Neural cell (in vitro differentiated cells): ENCODE data around the gene KIRREL2. TPM values are rescaled to one million over a fixed set of nuclear protein-coding genes. Genes with fewer than 3 reads are reported as not detected.
"Not testable (repeated sequence)": the region's sequence is repeated elsewhere in the genome, so short reads cannot be mapped to it uniquely, and the experiment has no call there.

Experiments
- H2AFZ ChIP-seq: fragments of 200-600, 300-800 bp; sonication (generic), shearing (Covaris generic); 2 replicates; pipeline ENCODE4 v1.6.0; 2014; ENCODE audit warnings: low read depth, mild to moderate bottlenecking, antibody characterized with exemption, low read length, moderate library complexity
- H3F3A ChIP-seq: fragments of 200-600 bp; shearing (Covaris generic); 2 replicates; pipeline ENCODE4 v1.6.1; 2016; ENCODE audit warnings: mild to moderate bottlenecking, moderate library complexity, mixed read lengths, antibody characterized with exemption, low read length; ENCODE audit not compliant: insufficient read depth, poor library complexity, severe bottlenecking
- H3K27ac ChIP-seq: fragments of 200-600, 300-800 bp; sonication (generic), shearing (Covaris generic); 2 replicates; pipeline ENCODE4 v1.5.1; 2014; ENCODE audit warnings: mild to moderate bottlenecking, low read length, moderate library complexity
- H3K27me3 ChIP-seq: fragments of 300-800, 200-600 bp; sonication (generic), shearing (Covaris generic); 2 replicates; pipeline ENCODE4 v1.6.0; 2014; ENCODE audit warnings: mild to moderate bottlenecking, low read depth, low read length, moderate library complexity; ENCODE audit not compliant: insufficient read depth
- H3K36me3 ChIP-seq: fragments of 300-800, 200-600 bp; sonication (generic), shearing (Covaris generic); 2 replicates; pipeline ENCODE4 v1.5.1; 2014; ENCODE audit warnings: mild to moderate bottlenecking, antibody characterized with exemption, low read length, moderate library complexity; ENCODE audit not compliant: insufficient read depth
- H3K4me2 ChIP-seq: fragments of 300-800, 200-600 bp; sonication (generic), shearing (Covaris generic); 2 replicates; pipeline ENCODE4 v1.6.0; 2014; ENCODE audit warnings: mild to moderate bottlenecking, low read length
- H3K4me3 ChIP-seq: fragments of 300-800, 200-600 bp; sonication (generic), shearing (Covaris generic); 2 replicates; pipeline ENCODE4 v1.5.1; 2014; ENCODE audit warnings: mild to moderate bottlenecking, low read length, moderate library complexity
- H3K79me2 ChIP-seq: fragments of 200-600 bp; shearing (Covaris generic); replicated peaks from 2 replicates; pipeline ENCODE4 v1.6.0; 2014; ENCODE audit warnings: mild to moderate bottlenecking, low read length, moderate library complexity; ENCODE audit not compliant: insufficient read depth
- H3K9ac ChIP-seq: fragments of 300-800, 200-600 bp; sonication (generic), shearing (Covaris generic); 2 replicates; pipeline ENCODE4 v1.6.1; 2016; ENCODE audit warnings: mild to moderate bottlenecking, low read length, mixed read lengths
- H3K9me2 ChIP-seq: fragments of 200-600 bp; shearing (Covaris generic); 2 replicates; pipeline ENCODE4 v1.6.1; 2016; ENCODE audit warnings: mild to moderate bottlenecking, low read length, mixed read lengths; ENCODE audit not compliant: insufficient read depth
- H3K9me3 ChIP-seq: fragments of 200-600, 300-800 bp; sonication (generic), shearing (Covaris generic); 2 replicates; pipeline ENCODE4 v1.6.1; 2016; ENCODE audit warnings: mild to moderate bottlenecking, mixed run types, low read length, moderate library complexity, mixed read lengths
- H4K20me1 ChIP-seq: fragments of 200-600 bp; shearing (Covaris generic); 2 replicates; pipeline ENCODE4 v1.6.1; 2016; ENCODE audit warnings: mild to moderate bottlenecking, mixed run types; ENCODE audit not compliant: insufficient read depth
- CTCF ChIP-seq: fragments of 450-650 bp; IDR thresholded peaks from 2 replicates; pipeline ENCODE4 v1.5.1; 2014; ENCODE audit warnings: antibody characterized with exemption, mild to moderate bottlenecking, moderate library complexity; ENCODE audit not compliant: poor library complexity, severe bottlenecking
- EP300 ChIP-seq: fragments of 450-650 bp; conservative IDR thresholded peaks from 2 replicates; pipeline ENCODE4 v1.6.1; 2014; ENCODE audit warnings: antibody characterized with exemption, mild to moderate bottlenecking, moderate library complexity; ENCODE audit not compliant: poor library complexity, severe bottlenecking
- EZH2 ChIP-seq: fragments of 200-600, 300-800 bp; shearing (Covaris generic), sonication (generic); IDR thresholded peaks from 2 replicates; pipeline ENCODE4 v1.6.1; 2014; ENCODE audit warnings: antibody characterized with exemption, low read length, borderline replicate concordance, mild to moderate bottlenecking; ENCODE audit not compliant: insufficient read depth, poor library complexity, severe bottlenecking
- MXI1 ChIP-seq: fragments of 450-650 bp; conservative IDR thresholded peaks from 2 replicates; pipeline ENCODE4 v1.6.1; 2014; ENCODE audit warnings: antibody characterized with exemption, mild to moderate bottlenecking; ENCODE audit not compliant: poor library complexity, severe bottlenecking
- POLR2AphosphoS5 ChIP-seq: IDR thresholded peaks from 2 replicates; pipeline ENCODE4 v1.6.1; 2012
- REST ChIP-seq: IDR thresholded peaks from 2 replicates; pipeline ENCODE4 v1.6.1; 2012; ENCODE audit warnings: borderline replicate concordance
- SMC3 ChIP-seq: fragments of 450-650 bp; conservative IDR thresholded peaks from 2 replicates; pipeline ENCODE4 v1.6.1; 2014; ENCODE audit warnings: antibody characterized with exemption, mild to moderate bottlenecking, moderate library complexity; ENCODE audit not compliant: poor library complexity
- TAF1 ChIP-seq: IDR thresholded peaks from 2 replicates; pipeline ENCODE4 v1.6.1; 2012; ENCODE audit warnings: low read depth
- polyA plus RNA-seq: library from polyadenylated mRNA; depleted of rRNA; stranded (reverse); fragments of >200 nt; gene quantifications from 2 replicates; pipeline ENCODE4 v1.2.3, GENCODE V29; 2014

Gene KIRREL2
- polyA plus RNA-seq, 1 donor from 2014 or later: 0.79 TPM

DNA sequence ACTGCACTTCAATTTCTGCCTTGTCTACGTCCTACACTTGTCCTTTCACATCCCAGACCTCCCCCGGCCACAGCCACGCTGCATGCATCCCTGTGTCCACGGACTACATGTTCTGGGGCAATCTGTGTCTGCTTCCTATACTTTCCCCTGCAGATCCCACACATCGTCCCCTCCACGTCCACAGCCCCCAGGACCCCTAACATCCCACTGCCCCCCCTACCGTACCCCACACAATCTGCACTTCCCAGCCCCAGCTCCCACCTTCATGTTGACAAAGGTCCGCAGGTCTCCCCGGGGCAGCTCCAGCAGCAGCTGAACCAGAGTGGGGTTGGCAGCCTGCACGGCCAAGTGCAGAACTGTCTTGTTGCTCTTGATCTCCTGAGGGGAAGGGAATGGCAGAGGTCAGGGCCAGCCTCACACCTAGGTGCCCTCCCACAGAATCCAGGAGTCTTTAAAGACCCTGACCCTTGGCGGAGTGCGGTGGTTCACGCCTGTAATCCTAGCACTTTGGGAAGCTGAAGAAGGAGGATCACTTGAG lies 33.5 kb downstream of the KIRREL2 start:
- Histone ChIP-seq H3K9ac (no peak overlapping the region), H2AFZ (no peak overlapping the region), H4K20me1 (no peaks in the 10 kb centered on the region), H3F3A (no peaks in the 10 kb centered on the region), H3K9me2 (no peaks in the 10 kb centered on the region), H3K4me3 (no peak overlapping the region), H3K9me3 (no peaks in the 10 kb centered on the region), H3K27ac (no peak overlapping the region), H3K36me3 (peaks cover 3% of the 10 kb centered on the region), H3K79me2 (no peaks in the 10 kb centered on the region), H3K27me3 (no peaks in the 10 kb centered on the region), H3K4me2 (no peak overlapping the region)
- TF ChIP-seq EZH2: no peak
- no peak for TF ChIP-seq SMC3
- no peak for TF ChIP-seq REST
- no peak for TF ChIP-seq POLR2AphosphoS5
- no peak for TF ChIP-seq EP300
- TF ChIP-seq MXI1: no peak
- TF ChIP-seq TAF1: no peak
- TF ChIP-seq CTCF: no peak

- H3K27ac ChIP-seq, H3K9ac ChIP-seq, H3K36me3 ChIP-seq, H3K79me2 ChIP-seq, H3F3A ChIP-seq, H4K20me1 ChIP-seq, H3K4me2 ChIP-seq, H3K27me3 ChIP-seq, H3K9me2 ChIP-seq, H2AFZ ChIP-seq, H3K9me3 ChIP-seq, H3K4me3 ChIP-seq: not testable (repeated sequence)
Observed at GRCh38 chr19:35891819-35892218, 35.1 kb downstream of the KIRREL2 start.

DNA sequence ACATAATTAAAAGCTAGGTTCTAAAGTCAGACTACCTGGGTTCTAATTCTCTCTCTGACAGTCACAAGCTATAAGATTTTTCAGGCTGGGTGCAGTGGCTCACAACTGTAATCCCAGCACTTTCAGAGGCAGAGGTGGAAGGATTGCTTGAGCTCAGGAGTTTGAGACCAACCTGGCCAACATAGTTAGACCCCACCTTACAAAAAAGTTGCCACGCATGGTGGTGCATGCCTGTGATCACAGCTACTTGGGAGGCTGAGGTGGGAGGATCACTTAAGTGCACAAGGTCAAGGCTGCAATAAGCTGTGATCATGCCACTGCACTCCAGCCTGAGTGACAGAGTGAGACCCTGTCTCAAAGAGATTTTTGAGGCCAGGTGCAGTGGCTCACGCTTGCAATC lies 37.6 kb downstream of the KIRREL2 start:
- H3K4me3 ChIP-seq: no peak overlapping the region
- no peaks in the 10 kb centered on the region for H3K9me2 ChIP-seq
- no peak overlapping the region for H3K4me2 ChIP-seq
- no peak overlapping the region for H3K9ac ChIP-seq
- no peak overlapping the region for H2AFZ ChIP-seq
- no peaks in the 10 kb centered on the region for H3F3A ChIP-seq
- no peaks in the 10 kb centered on the region for H3K36me3 ChIP-seq
- no peak overlapping the region for H3K27ac ChIP-seq
- no peaks in the 10 kb centered on the region for H3K27me3 ChIP-seq
- no peak for TF ChIP-seq CTCF
- no peak for TF ChIP-seq REST
- H4K20me1 ChIP-seq: no peaks in the 10 kb centered on the region
- peaks cover 3% of the 10 kb centered on the region for H3K79me2 ChIP-seq
- no peaks in the 10 kb centered on the region for H3K9me3 ChIP-seq
